ENCODE measurements around the gene CCDC91.

DNA sequence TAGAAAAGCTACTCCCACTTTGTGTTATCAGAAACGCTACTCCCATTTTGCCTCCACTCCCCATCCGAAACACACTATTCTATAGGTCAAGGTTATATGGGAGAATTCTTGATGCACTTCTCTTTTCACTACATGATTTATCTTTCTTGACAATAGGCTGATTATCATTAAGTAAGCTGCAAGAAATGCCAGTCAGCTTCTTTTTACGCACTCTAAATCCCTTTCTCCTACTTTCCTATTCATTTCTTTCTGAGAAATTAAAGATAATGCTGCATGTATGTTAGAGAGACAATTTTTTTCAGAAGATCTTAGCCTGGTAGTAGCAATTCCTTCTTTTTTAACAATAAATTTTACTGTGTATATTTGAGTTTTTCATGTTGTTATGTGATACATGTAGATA lies 41.0 kb upstream of the CCDC91 start:
- TF ChIP-seq, protein P1, sequence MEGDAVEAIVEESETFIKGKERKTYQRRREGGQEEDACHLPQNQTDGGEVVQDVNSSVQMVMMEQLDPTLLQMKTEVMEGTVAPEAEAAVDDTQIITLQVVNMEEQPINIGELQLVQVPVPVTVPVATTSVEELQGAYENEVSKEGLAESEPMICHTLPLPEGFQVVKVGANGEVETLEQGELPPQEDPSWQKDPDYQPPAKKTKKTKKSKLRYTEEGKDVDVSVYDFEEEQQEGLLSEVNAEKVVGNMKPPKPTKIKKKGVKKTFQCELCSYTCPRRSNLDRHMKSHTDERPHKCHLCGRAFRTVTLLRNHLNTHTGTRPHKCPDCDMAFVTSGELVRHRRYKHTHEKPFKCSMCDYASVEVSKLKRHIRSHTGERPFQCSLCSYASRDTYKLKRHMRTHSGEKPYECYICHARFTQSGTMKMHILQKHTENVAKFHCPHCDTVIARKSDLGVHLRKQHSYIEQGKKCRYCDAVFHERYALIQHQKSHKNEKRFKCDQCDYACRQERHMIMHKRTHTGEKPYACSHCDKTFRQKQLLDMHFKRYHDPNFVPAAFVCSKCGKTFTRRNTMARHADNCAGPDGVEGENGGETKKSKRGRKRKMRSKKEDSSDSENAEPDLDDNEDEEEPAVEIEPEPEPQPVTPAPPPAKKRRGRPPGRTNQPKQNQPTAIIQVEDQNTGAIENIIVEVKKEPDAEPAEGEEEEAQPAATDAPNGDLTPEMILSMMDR (IDR thresholded peaks at IDR 0.05; ENCODE audit: poor library complexity, severe bottlenecking), result no peak
- TF ChIP-seq EP300 (conservative IDR thresholded peaks at IDR 0.05; ENCODE audit: poor library complexity, severe bottlenecking), result no peak

Measured in neural cell (in vitro differentiated cells).